K562 (cell line): ENCODE results near the gene EML5. TPM values are rescaled to one million over a fixed set of nuclear protein-coding genes. Genes with fewer than 3 reads are reported as not detected.

Source experiments
- CHD1 ChIP-seq: fragments of 200-600 bp; sonication (generic); IDR thresholded peaks from one replicate; pipeline ENCODE4 v1.6.1; 2012; ENCODE audit warnings: mild to moderate bottlenecking, moderate library complexity, low read length, inconsistent platforms
- HMGN3 ChIP-seq: IDR thresholded peaks from 2 replicates; pipeline ENCODE4 v1.6.1; 2011; ENCODE audit warnings: borderline replicate concordance, low read depth, mild to moderate bottlenecking, mixed read lengths, low read length; ENCODE audit not compliant: insufficient read length; ENCODE audit errors: extremely low read depth
- MAX ChIP-seq: sonication (generic); formaldehyde crosslinking; IDR thresholded peaks from 2 replicates; pipeline ENCODE4 v1.9.0; 2022; ENCODE audit warnings: mild to moderate bottlenecking, missing genetic modification reagents
- MTA1 ChIP-seq: fragments of 450-650 bp; IDR thresholded peaks from 2 replicates; pipeline ENCODE4 v1.6.1; 2017; ENCODE audit warnings: borderline replicate concordance
- RHOXF2B ChIP-seq: fragments of 250-450 bp; sonication (Bioruptor Pico); conservative IDR thresholded peaks from 2 replicates; pipeline ENCODE4 v1.5.1; 2021
- SRSF3 ChIP-seq: fragments of 200-400 bp; formaldehyde crosslinking; IDR thresholded peaks from 2 replicates; pipeline ENCODE4 v1.6.1; 2016; ENCODE audit warnings: mild to moderate bottlenecking, low read length, moderate library complexity; ENCODE audit not compliant: insufficient read depth
- ZBTB7A ChIP-seq: IDR thresholded peaks from 2 replicates; pipeline ENCODE4 v1.6.1; 2011; ENCODE audit warnings: low read depth, mild to moderate bottlenecking, low read length, moderate library complexity, borderline replicate concordance; ENCODE audit not compliant: control insufficient read depth
- ZFPM2 ChIP-seq: fragments of 250-450 bp; sonication (Bioruptor Pico); IDR thresholded peaks from 2 replicates; pipeline ENCODE4 v1.5.1; 2022; ENCODE audit warnings: mild to moderate bottlenecking
- ZKSCAN1 ChIP-seq: fragments of 150-350 bp; IDR thresholded peaks from 2 replicates; pipeline ENCODE4 v1.6.1; 2016; ENCODE audit warnings: low read depth, low read length
- ZNF174 ChIP-seq: fragments of 250-450 bp; sonication (Bioruptor Pico); IDR thresholded peaks from 2 replicates; pipeline ENCODE4 v1.4.0; 2020; ENCODE audit warnings: mild to moderate bottlenecking
- ZNF384 ChIP-seq: IDR thresholded peaks from 2 replicates; pipeline ENCODE4 v1.6.1; 2012; ENCODE audit warnings: low read depth, low read length, improper control_type of control experiment
- polyA plus RNA-seq, 8 experiments: library from polyadenylated mRNA; depleted of rRNA in 4 of 8; stranded (reverse) in 5 of 8; unstranded in 3 of 8; fragments of >200 nt; fragmentation: Nextera tagmentation in 2 of 8; fragmentation: Illumina TruSeq in 1 of 8; extraction: Ambion mirVana in 2 of 8; extraction: Trizol in 1 of 8; gene quantifications; 2 replicates each; pipeline versions ENCODE4 v1.2.1 to v1.2.3, GENCODE V29; 2011 to 2014; ENCODE audit warnings: inconsistent platforms in 1 of 8, missing spikeins in 1 of 8
- total RNA-seq, 7 experiments: library from RNA; depleted of rRNA in 6 of 7; stranded (reverse); fragments of >200 nt in 6 of 7; fragmentation: Illumina TruSeq in 2 of 7; extraction: Trizol in 2 of 7; gene quantifications; 2 replicates each; pipeline versions ENCODE4 v1.2.1 to v1.2.3, GENCODE V29; 2011 to 2021; ENCODE audit warnings: low replicate concordance in 1 of 7
- TF ChIP-seq, protein P1 (sequence below): fragments of 450-650 bp; IDR thresholded peaks from 2 replicates; pipeline ENCODE4 v1.6.1; 2018; ENCODE audit not compliant: partially characterized antibody

Gene EML5
- total and polyA plus RNA-seq, 9 of the 15 experiments (the other 6 are each of a cell fraction or from before 2014, with no cell fraction given) = 0.06 to 0.34 (median 0.22) TPM

DNA sequence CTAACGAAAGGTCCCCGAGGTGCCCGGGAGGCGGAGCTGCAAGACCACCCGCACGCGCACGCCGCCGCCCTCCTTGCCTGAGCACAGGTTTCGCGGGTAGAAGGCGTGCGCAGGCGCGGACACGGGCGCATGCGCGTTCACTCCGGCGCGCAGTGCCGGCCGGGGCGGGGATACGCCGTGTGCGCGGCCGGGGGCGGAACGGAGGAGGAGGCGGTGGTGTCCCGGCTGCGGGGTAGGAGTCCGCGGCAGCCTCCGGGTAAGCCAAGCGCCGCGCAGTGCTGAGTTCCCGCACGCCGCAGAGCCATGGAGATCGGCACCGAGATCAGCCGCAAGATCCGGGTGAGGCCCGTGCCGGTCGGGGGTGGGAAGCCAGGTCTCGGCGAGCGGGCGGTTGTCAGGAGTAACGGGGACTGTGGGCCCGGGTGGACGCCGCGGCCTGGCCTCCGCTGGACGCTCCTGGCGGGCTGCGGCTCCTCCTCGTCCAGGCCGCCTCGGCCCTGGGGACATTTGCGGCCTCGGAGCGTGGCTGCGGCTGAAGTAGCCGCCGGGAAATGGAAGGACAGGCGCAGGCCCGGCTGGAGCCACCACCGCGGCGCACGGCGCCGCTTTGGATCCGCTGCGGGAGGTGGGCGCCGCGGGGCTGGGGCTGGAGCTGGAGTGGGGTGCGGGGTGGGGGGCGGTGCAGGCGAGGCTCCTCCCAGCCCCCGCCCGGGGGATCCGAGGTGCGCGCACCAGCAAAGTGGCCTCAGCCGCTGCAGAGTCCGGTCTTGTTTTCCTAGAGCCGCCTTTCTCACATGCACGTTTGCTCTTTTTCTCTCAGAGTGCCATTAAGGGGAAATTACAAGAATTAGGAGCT lies 229.7 kb downstream of the EML5 start, which contains the start of gene ZC3H14 (continued):
- no peak for TF ChIP-seq ZNF174 (CRISPR knock-in tag)
- peak; percentile 48; the same call in 1 of the 2 replicates for TF ChIP-seq MAX (CRISPR knock-in tag)
- TF ChIP-seq ZFPM2 = no peak
- TF ChIP-seq CHD1 = peak; percentile 27
- TF ChIP-seq HMGN3 = no peak
- TF ChIP-seq ZKSCAN1 = no peak; the same call in 1 of the 2 replicates
- TF ChIP-seq MTA1 = no peak
- no peak for TF ChIP-seq SRSF3
- peak; percentile 68; the same call in 1 of the 2 replicates for TF ChIP-seq ZBTB7A
- TF ChIP-seq, protein P1, sequence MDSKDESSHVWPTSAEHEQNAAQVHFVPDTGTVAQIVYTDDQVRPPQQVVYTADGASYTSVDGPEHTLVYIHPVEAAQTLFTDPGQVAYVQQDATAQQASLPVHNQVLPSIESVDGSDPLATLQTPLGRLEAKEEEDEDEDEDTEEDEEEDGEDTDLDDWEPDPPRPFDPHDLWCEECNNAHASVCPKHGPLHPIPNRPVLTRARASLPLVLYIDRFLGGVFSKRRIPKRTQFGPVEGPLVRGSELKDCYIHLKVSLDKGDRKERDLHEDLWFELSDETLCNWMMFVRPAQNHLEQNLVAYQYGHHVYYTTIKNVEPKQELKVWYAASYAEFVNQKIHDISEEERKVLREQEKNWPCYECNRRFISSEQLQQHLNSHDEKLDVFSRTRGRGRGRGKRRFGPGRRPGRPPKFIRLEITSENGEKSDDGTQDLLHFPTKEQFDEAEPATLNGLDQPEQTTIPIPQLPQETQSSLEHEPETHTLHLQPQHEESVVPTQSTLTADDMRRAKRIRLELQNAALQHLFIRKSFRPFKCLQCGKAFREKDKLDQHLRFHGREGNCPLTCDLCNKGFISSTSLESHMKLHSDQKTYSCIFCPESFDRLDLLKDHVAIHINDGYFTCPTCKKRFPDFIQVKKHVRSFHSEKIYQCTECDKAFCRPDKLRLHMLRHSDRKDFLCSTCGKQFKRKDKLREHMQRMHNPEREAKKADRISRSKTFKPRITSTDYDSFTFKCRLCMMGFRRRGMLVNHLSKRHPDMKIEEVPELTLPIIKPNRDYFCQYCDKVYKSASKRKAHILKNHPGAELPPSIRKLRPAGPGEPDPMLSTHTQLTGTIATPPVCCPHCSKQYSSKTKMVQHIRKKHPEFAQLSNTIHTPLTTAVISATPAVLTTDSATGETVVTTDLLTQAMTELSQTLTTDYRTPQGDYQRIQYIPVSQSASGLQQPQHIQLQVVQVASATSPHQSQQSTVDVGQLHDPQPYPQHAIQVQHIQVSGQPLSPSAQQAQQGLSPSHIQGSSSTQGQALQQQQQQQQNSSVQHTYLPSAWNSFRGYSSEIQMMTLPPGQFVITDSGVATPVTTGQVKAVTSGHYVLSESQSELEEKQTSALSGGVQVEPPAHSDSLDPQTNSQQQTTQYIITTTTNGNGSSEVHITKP = no peak
- no peak for TF ChIP-seq ZNF384
- no peak for TF ChIP-seq RHOXF2B
